A673 (cell line): ENCODE data around the gene CHST12.

Experiments
- CTCF ChIP-seq: fragments of 300-800, 200-600 bp; sonication (generic); conservative IDR thresholded peaks from 2 replicates; pipeline ENCODE4 v1.5.1; 2017; ENCODE audit warnings: low read depth, mild to moderate bottlenecking, antibody characterized with exemption, low read length, moderate library complexity, mixed read lengths
- EZH2 ChIP-seq: fragments of 200-600 bp; sonication (generic); IDR thresholded peaks from 2 replicates; pipeline ENCODE4 v1.6.1; 2017; ENCODE audit warnings: borderline replicate concordance, low read depth, mild to moderate bottlenecking, mixed read lengths, antibody characterized with exemption, low read length; ENCODE audit not compliant: poor library complexity, severe bottlenecking

GRCh38 chr7:2405201-2405600 is 1.8 kb downstream of the CHST12 start:
- TF ChIP-seq EZH2 (no peak), CTCF (no peak)
